HEK293 (cell line): Measurements from ENCODE around the gene FRYL.

Experiments
- CTCF ChIA-PET: fragments of 350-600 bp; formaldehyde crosslinking; extraction: SDS; loops from one replicate; lab custom pipeline; 2021; ENCODE audit warnings: antibody characterized with exemption; lab: Yijun Ruan, JAX
- POLR2A ChIA-PET: fragments of 300-600 bp; formaldehyde crosslinking; extraction: SDS; loops from one replicate; lab custom pipeline; 2020; ENCODE audit warnings: antibody characterized with exemption, inconsistent platforms; lab: Yijun Ruan, JAX
- H3K27ac ChIP-seq: fragments of 200-500 bp; sonication (Bioruptor generic); 2 replicates; pipeline ENCODE4 v1.5.1; 2014; ENCODE audit warnings: low read depth, low read length, control low read depth, inconsistent platforms; ENCODE audit errors: extremely low read depth
- H3K36me3 ChIP-seq, 2 experiments: fragments of 200-500 bp in 1 of 2; sonication (Bioruptor generic) in 1 of 2; 1 replicate in 1 of 2; 2 replicates in 1 of 2; pipeline ENCODE4 v1.5.1; 2014 to 2017; ENCODE audit warnings: inconsistent platforms in 2 of 2, low read length in 2 of 2; ENCODE audit not compliant: control insufficient read depth in 2 of 2, insufficient read depth in 1 of 2
- H3K4me1 ChIP-seq: fragments of 200-500 bp; sonication (Bioruptor generic); 2 replicates; pipeline ENCODE4 v1.5.1; 2014; ENCODE audit warnings: mild to moderate bottlenecking, low read length, inconsistent platforms; ENCODE audit not compliant: control insufficient read depth, insufficient read depth
- H3K4me3 ChIP-seq: 2 replicates; pipeline ENCODE4 v1.5.1; 2011; ENCODE audit warnings: low read depth, mild to moderate bottlenecking, control low read depth, low read length, moderate library complexity
- H3K9me3 ChIP-seq: fragments of 200-500 bp; sonication (Bioruptor generic); 2 replicates; pipeline ENCODE4 v1.5.1; 2014; ENCODE audit warnings: low read depth, low read length, inconsistent platforms; ENCODE audit not compliant: control insufficient read depth, insufficient read depth
- EGR2 ChIP-seq: fragments of 450-650 bp; formaldehyde crosslinking; IDR thresholded peaks from 2 replicates; pipeline ENCODE4 v1.5.1; 2016; ENCODE audit warnings: low read depth, missing biosample characterization, missing genetic modification characterization
- GLIS2 ChIP-seq: fragments of 450-650 bp; formaldehyde crosslinking; IDR thresholded peaks from 2 replicates; pipeline ENCODE4 v1.5.1; 2016; ENCODE audit warnings: missing biosample characterization, missing genetic modification characterization
- PRDM1 ChIP-seq: fragments of 450-650 bp; formaldehyde crosslinking; IDR thresholded peaks from 2 replicates; pipeline ENCODE4; 2016; ENCODE audit warnings: missing biosample characterization, missing genetic modification characterization
- TRIM28 ChIP-seq: IDR thresholded peaks from 2 replicates; pipeline ENCODE4 v1.6.1; 2011; ENCODE audit warnings: low read length, control low read depth, borderline replicate concordance
- ZBTB17 ChIP-seq: fragments of 450-650 bp; formaldehyde crosslinking; IDR thresholded peaks from 2 replicates; pipeline ENCODE4 v1.5.1; 2016; ENCODE audit warnings: missing biosample characterization, missing genetic modification characterization
- ZBTB7A ChIP-seq: fragments of 450-650 bp; formaldehyde crosslinking; IDR thresholded peaks from 2 replicates; pipeline ENCODE4 v1.5.1; 2016; ENCODE audit warnings: low read depth, missing biosample characterization, missing genetic modification characterization
- ZFP3 ChIP-seq: fragments of 450-650 bp; formaldehyde crosslinking; IDR thresholded peaks from 2 replicates; pipeline ENCODE4 v1.5.1; 2016; ENCODE audit warnings: low read depth, missing biosample characterization, missing genetic modification characterization
- ZFP69B ChIP-seq: fragments of 450-650 bp; formaldehyde crosslinking; IDR thresholded peaks from 2 replicates; pipeline ENCODE4 v1.5.1; 2016; ENCODE audit warnings: missing biosample characterization, missing genetic modification characterization
- ZNF138 ChIP-seq: fragments of 450-650 bp; formaldehyde crosslinking; IDR thresholded peaks from 2 replicates; pipeline ENCODE4 v1.5.1; 2016; ENCODE audit warnings: missing biosample characterization, missing genetic modification characterization, borderline replicate concordance
- ZNF16 ChIP-seq: fragments of 450-650 bp; formaldehyde crosslinking; IDR thresholded peaks from 2 replicates; pipeline ENCODE4 v1.5.1; 2016; ENCODE audit warnings: low read depth, missing biosample characterization, missing genetic modification characterization
- ZNF19 ChIP-seq: fragments of 450-650 bp; formaldehyde crosslinking; IDR thresholded peaks from 2 replicates; pipeline ENCODE4; 2016; ENCODE audit warnings: missing biosample characterization, missing genetic modification characterization, low read depth
- ZNF2 ChIP-seq: fragments of 450-650 bp; formaldehyde crosslinking; IDR thresholded peaks from 2 replicates; pipeline ENCODE4 v1.5.1; 2016; ENCODE audit warnings: missing biosample characterization, missing genetic modification characterization
- ZNF24 ChIP-seq: fragments of 450-650 bp; formaldehyde crosslinking; IDR thresholded peaks from 2 replicates; pipeline ENCODE4 v1.5.1; 2016; ENCODE audit warnings: missing biosample characterization, missing genetic modification characterization
- ZNF423 ChIP-seq: fragments of 450-650 bp; formaldehyde crosslinking; IDR thresholded peaks from 2 replicates; pipeline ENCODE4 v1.5.1; 2016; ENCODE audit warnings: missing biosample characterization, missing genetic modification characterization
- ZNF433 ChIP-seq: fragments of 450-650 bp; formaldehyde crosslinking; IDR thresholded peaks from 2 replicates; pipeline ENCODE4 v1.5.1; 2016; ENCODE audit warnings: missing biosample characterization, missing genetic modification characterization, low read depth
- ZNF560 ChIP-seq: fragments of 450-650 bp; formaldehyde crosslinking; IDR thresholded peaks from 2 replicates; pipeline ENCODE4 v1.5.1; 2017; ENCODE audit warnings: missing biosample characterization, missing genetic modification characterization, borderline replicate concordance
- ZNF677 ChIP-seq: fragments of 450-650 bp; IDR thresholded peaks from 2 replicates; pipeline ENCODE4 v1.5.0; 2018; ENCODE audit warnings: missing biosample characterization, mild to moderate bottlenecking, missing genetic modification characterization, moderate library complexity
- ZNF747 ChIP-seq: fragments of 450-650 bp; formaldehyde crosslinking; IDR thresholded peaks from 2 replicates; pipeline ENCODE4 v1.5.1; 2016; ENCODE audit warnings: missing biosample characterization, missing genetic modification characterization
- ZNF785 ChIP-seq: fragments of 450-650 bp; formaldehyde crosslinking; IDR thresholded peaks from 2 replicates; pipeline ENCODE4 v1.5.1; 2016; ENCODE audit warnings: missing biosample characterization, missing genetic modification characterization
- ZNF791 ChIP-seq: fragments of 450-650 bp; formaldehyde crosslinking; IDR thresholded peaks from 2 replicates; pipeline ENCODE4 v1.5.1; 2016; ENCODE audit warnings: missing biosample characterization, missing genetic modification characterization
- TF ChIP-seq, protein P1 (sequence below): fragments of 450-650 bp; formaldehyde crosslinking; IDR thresholded peaks from 2 replicates; pipeline ENCODE4 v1.5.1; 2016; ENCODE audit warnings: missing biosample characterization, missing genetic modification characterization
- TF ChIP-seq, protein P2 (sequence below): fragments of 450-650 bp; formaldehyde crosslinking; IDR thresholded peaks from 2 replicates; pipeline ENCODE4 v1.5.1; 2017; ENCODE audit warnings: missing biosample characterization, missing genetic modification characterization
- TF ChIP-seq, protein P3 (sequence below): fragments of 450-650 bp; formaldehyde crosslinking; IDR thresholded peaks from 2 replicates; pipeline ENCODE4 v1.5.1; 2016; ENCODE audit warnings: missing biosample characterization, missing genetic modification characterization
- TF ChIP-seq, protein P4 (sequence below): fragments of 450-650 bp; formaldehyde crosslinking; IDR thresholded peaks from 2 replicates; pipeline ENCODE4 v1.5.1; 2016; ENCODE audit warnings: missing biosample characterization, missing genetic modification characterization
- TF ChIP-seq, protein P5 (sequence below): fragments of 450-650 bp; formaldehyde crosslinking; IDR thresholded peaks from 2 replicates; pipeline ENCODE4 v1.5.1; 2016; ENCODE audit warnings: missing biosample characterization, missing genetic modification characterization
- TF ChIP-seq, protein P6 (sequence below): fragments of 450-650 bp; formaldehyde crosslinking; IDR thresholded peaks from 2 replicates; pipeline ENCODE4 v1.5.1; 2016; ENCODE audit warnings: missing biosample characterization, missing genetic modification characterization
- TF ChIP-seq, protein P7 (sequence below): fragments of 450-650 bp; formaldehyde crosslinking; IDR thresholded peaks from 2 replicates; pipeline ENCODE4 v1.5.1; 2017; ENCODE audit warnings: missing biosample characterization, mild to moderate bottlenecking, missing genetic modification characterization, moderate library complexity

Gene FRYL

DNA sequence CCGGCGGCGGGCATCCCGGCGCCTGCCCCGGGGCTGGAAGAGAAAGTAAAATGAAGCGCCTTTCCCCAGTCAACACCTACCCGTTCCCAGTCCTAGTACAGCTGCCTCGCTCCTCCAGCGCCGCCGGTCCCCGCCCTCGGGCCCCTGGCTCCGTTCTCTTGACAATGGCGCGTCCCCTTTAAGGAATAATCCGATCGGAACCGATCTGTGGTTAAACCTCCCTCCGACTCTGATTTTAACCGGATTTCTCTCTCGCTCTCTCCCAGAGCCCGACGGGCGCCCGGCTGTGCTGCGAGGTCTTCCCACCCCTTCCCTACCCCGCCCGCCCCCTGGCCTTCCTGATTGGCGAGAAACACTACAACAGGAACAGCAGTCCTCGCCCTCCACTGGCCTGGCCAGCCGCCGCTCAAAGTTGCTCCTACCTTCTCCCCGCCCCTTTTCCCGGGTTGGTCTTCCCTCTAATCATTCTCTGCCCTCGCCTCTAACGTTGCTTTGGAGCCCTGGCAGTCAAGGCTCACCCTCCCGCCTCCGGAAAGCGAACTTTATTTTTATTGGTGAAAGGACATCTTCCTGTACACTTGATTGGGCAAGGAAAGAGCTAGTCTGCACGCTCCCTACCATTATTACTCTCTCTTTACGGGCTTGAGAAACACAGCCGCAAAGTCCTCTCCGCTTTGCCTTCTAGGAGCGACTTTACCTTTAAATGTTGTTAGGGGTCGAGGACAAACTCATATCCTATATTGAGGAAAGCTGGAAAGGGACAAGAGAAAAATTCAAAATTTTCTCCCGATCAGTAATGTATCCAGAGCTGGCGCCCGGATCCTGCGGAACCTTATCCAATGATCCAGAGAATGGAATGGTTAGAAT lies at the start of gene FRYL:
Gene FRYL, minus strand, starts transcription at position 282 of the 867 bp plus-strand sequence. CDS start 145,869 bp downstream, outside the sequence.
- ChIA-PET CTCF (interaction anchor here (0.6 to 2.3 kb wide), 7 partner anchors 10 to 201 kb away, joined by 3 to 6 read pairs (median 4); no protein-coding TSS in a partner anchor), POLR2A (interaction anchor here (0.6 to 1.7 kb wide), 10 partner anchors 11 to 201 kb away, joined by 3 to 7 read pairs (median 3); partner anchors contain the start of genes OCIAD1 and OCIAD2)
- H3K9me3 ChIP-seq, result no peaks in the 10 kb centered on the region
- H3K36me3 ChIP-seq, result no peaks in the 10 kb centered on the region
- peak within 1 kb of the TSS; percentile 77 for H3K4me3 ChIP-seq
- H3K27ac ChIP-seq, result peak within 1 kb of the TSS; percentile 95
- peaks cover 5% of the 10 kb centered on the region; the same call in 1 of the 2 replicates for H3K4me1 ChIP-seq
- no peak for TF ChIP-seq ZNF791 (tag by site-specific recombination)
- TF ChIP-seq, protein P1, sequence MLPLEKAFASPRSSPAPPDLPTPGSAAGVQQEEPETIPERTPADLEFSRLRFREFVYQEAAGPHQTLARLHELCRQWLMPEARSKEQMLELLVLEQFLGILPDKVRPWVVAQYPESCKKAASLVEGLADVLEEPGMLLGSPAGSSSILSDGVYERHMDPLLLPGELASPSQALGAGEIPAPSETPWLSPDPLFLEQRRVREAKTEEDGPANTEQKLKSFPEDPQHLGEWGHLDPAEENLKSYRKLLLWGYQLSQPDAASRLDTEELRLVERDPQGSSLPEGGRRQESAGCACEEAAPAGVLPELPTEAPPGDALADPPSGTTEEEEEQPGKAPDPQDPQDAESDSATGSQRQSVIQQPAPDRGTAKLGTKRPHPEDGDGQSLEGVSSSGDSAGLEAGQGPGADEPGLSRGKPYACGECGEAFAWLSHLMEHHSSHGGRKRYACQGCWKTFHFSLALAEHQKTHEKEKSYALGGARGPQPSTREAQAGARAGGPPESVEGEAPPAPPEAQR, result no peak
- TF ChIP-seq, protein P2, sequence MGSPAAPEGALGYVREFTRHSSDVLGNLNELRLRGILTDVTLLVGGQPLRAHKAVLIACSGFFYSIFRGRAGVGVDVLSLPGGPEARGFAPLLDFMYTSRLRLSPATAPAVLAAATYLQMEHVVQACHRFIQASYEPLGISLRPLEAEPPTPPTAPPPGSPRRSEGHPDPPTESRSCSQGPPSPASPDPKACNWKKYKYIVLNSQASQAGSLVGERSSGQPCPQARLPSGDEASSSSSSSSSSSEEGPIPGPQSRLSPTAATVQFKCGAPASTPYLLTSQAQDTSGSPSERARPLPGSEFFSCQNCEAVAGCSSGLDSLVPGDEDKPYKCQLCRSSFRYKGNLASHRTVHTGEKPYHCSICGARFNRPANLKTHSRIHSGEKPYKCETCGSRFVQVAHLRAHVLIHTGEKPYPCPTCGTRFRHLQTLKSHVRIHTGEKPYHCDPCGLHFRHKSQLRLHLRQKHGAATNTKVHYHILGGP, result no peak
- TF ChIP-seq ZNF16 (tag by site-specific recombination), result no peak
- no peak for TF ChIP-seq ZNF560 (tag by site-specific recombination)
- TF ChIP-seq GLIS2, result no peak
- TF ChIP-seq, protein P3, sequence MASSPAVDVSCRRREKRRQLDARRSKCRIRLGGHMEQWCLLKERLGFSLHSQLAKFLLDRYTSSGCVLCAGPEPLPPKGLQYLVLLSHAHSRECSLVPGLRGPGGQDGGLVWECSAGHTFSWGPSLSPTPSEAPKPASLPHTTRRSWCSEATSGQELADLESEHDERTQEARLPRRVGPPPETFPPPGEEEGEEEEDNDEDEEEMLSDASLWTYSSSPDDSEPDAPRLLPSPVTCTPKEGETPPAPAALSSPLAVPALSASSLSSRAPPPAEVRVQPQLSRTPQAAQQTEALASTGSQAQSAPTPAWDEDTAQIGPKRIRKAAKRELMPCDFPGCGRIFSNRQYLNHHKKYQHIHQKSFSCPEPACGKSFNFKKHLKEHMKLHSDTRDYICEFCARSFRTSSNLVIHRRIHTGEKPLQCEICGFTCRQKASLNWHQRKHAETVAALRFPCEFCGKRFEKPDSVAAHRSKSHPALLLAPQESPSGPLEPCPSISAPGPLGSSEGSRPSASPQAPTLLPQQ (tag by site-specific recombination), result peak; percentile 59
- no peak for TF ChIP-seq ZFP3 (tag by site-specific recombination)
- TF ChIP-seq ZNF2 (tag by site-specific recombination), result no peak
- 0 out of 2 replicates have a peak, but pooled peaks have one; percentile 16 for TF ChIP-seq ZBTB17 (tag by site-specific recombination)
- TF ChIP-seq ZNF785 (tag by site-specific recombination), result no peak
- no peak for TF ChIP-seq ZNF138 (tag by site-specific recombination)
- peak; percentile 30; the same call in 1 of the 2 replicates for TF ChIP-seq ZFP69B (tag by site-specific recombination)
- TF ChIP-seq ZNF19 (tag by site-specific recombination), result no peak
- TF ChIP-seq, protein P4, sequence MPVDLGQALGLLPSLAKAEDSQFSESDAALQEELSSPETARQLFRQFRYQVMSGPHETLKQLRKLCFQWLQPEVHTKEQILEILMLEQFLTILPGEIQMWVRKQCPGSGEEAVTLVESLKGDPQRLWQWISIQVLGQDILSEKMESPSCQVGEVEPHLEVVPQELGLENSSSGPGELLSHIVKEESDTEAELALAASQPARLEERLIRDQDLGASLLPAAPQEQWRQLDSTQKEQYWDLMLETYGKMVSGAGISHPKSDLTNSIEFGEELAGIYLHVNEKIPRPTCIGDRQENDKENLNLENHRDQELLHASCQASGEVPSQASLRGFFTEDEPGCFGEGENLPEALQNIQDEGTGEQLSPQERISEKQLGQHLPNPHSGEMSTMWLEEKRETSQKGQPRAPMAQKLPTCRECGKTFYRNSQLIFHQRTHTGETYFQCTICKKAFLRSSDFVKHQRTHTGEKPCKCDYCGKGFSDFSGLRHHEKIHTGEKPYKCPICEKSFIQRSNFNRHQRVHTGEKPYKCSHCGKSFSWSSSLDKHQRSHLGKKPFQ (tag by site-specific recombination), result no peak
- TF ChIP-seq, protein P5, sequence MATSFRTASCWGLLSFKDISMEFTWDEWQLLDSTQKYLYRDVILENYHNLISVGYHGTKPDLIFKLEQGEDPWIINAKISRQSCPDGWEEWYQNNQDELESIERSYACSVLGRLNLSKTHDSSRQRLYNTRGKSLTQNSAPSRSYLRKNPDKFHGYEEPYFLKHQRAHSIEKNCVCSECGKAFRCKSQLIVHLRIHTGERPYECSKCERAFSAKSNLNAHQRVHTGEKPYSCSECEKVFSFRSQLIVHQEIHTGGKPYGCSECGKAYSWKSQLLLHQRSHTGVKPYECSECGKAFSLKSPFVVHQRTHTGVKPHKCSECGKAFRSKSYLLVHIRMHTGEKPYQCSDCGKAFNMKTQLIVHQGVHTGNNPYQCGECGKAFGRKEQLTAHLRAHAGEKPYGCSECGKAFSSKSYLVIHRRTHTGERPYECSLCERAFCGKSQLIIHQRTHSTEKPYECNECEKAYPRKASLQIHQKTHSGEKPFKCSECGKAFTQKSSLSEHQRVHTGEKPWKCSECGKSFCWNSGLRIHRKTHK (tag by site-specific recombination), result no peak
- TF ChIP-seq, protein P6, sequence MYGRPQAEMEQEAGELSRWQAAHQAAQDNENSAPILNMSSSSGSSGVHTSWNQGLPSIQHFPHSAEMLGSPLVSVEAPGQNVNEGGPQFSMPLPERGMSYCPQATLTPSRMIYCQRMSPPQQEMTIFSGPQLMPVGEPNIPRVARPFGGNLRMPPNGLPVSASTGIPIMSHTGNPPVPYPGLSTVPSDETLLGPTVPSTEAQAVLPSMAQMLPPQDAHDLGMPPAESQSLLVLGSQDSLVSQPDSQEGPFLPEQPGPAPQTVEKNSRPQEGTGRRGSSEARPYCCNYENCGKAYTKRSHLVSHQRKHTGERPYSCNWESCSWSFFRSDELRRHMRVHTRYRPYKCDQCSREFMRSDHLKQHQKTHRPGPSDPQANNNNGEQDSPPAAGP, result no peak
- TF ChIP-seq ZNF24, result no peak
- no peak for TF ChIP-seq ZBTB7A (tag by site-specific recombination)
- TF ChIP-seq EGR2, result no peak
- TF ChIP-seq PRDM1 (tag by site-specific recombination), result peak; percentile 83
- no peak for TF ChIP-seq ZNF433 (tag by site-specific recombination)
- TF ChIP-seq, protein P7, sequence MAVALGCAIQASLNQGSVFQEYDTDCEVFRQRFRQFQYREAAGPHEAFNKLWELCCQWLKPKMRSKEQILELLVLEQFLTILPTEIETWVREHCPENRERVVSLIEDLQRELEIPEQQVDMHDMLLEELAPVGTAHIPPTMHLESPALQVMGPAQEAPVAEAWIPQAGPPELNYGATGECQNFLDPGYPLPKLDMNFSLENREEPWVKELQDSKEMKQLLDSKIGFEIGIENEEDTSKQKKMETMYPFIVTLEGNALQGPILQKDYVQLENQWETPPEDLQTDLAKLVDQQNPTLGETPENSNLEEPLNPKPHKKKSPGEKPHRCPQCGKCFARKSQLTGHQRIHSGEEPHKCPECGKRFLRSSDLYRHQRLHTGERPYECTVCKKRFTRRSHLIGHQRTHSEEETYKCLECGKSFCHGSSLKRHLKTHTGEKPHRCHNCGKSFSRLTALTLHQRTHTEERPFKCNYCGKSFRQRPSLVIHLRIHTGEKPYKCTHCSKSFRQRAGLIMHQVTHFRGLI (tag by site-specific recombination), result 0 out of 2 replicates have a peak, but pooled peaks have one; percentile 24
- no peak for TF ChIP-seq ZNF747 (tag by site-specific recombination)
- 0 out of 2 replicates have a peak, but pooled peaks have one; percentile 31 for TF ChIP-seq TRIM28
- no peak for TF ChIP-seq ZNF423 (tag by site-specific recombination)
- TF ChIP-seq ZNF677 (tag by site-specific recombination), result no peak
